Measurements from ENCODE around the gene RFFL.

GRCh38 chr17:35052780-35053179 lies 10.7 kb downstream of the RFFL start:
- no peak for TF ChIP-seq POLR2AphosphoS5 (IDR thresholded peaks at IDR 0.05)
- TF ChIP-seq, protein P1, sequence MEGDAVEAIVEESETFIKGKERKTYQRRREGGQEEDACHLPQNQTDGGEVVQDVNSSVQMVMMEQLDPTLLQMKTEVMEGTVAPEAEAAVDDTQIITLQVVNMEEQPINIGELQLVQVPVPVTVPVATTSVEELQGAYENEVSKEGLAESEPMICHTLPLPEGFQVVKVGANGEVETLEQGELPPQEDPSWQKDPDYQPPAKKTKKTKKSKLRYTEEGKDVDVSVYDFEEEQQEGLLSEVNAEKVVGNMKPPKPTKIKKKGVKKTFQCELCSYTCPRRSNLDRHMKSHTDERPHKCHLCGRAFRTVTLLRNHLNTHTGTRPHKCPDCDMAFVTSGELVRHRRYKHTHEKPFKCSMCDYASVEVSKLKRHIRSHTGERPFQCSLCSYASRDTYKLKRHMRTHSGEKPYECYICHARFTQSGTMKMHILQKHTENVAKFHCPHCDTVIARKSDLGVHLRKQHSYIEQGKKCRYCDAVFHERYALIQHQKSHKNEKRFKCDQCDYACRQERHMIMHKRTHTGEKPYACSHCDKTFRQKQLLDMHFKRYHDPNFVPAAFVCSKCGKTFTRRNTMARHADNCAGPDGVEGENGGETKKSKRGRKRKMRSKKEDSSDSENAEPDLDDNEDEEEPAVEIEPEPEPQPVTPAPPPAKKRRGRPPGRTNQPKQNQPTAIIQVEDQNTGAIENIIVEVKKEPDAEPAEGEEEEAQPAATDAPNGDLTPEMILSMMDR (IDR thresholded peaks at IDR 0.05), result no peak
- TF ChIP-seq POLR2A (IDR thresholded peaks at IDR 0.05), result no peak
- TF ChIP-seq EP300 (IDR thresholded peaks at IDR 0.05), result no peak
